NCI-H2171 treated with DMSO at 0.1 percent for 48 hours (cell line): ENCODE data around the gene CDC14B.
A peak's percentile ranks its signal among the peaks of the same experiment; 100 is the strongest.
"Not testable (repeated sequence)": the region's sequence is repeated elsewhere in the genome, so short reads cannot be mapped to it uniquely, and the experiment has no call there.

Source experiments
- DNase-seq: peaks from one replicate; lab custom pipeline; 2025; lab: John Stamatoyannopoulos, UW

The CDC14B gene

GRCh38 chr9:96626912-96627311 is 7.3 kb upstream of the CDC14B start:
- no peak for DNase-seq

DNA sequence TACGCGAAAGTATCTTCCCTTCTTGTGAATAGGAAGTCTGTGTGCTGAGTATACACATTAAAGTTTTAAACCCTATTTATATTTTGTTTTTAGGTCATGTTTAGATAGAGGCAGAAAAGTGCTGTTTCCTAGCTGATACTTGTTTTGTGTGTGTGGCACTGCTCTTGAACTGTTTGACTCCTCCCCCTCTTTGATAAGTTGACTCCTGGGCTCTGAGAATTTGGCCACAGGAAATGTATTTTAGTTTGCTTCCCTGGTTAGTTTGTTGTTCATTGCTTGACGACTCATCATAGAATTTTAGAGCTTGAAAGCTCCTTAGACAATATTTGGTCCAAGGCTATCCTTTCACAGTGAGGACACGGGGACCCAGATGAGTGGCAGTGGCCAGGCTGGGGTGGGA is 2.0 kb upstream of the CDC14B start:
- DNase-seq: no peak

DNA sequence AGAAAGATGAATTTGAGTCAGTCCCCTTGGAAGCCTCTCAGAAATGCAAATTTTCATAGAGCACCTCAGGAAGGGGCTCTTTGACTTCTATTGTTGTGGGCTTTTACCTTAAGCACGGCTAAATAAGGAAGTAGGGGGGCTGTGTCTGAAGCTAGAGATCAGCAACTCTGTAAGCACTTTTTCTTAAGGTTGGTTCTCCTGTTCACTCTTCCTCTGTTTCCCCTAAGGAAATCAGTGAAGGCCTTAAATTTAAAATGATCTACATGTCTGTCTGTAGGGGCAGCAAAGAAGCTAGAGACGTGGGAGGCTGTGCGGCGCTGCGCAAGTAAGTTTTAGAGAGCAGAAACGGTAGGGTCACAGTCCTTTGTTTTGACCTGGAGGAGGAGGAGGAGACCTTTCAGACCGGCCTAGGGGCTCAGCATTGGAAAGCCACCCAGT is 1.2 kb upstream of the CDC14B start:
- DNase-seq: no peak

DNA sequence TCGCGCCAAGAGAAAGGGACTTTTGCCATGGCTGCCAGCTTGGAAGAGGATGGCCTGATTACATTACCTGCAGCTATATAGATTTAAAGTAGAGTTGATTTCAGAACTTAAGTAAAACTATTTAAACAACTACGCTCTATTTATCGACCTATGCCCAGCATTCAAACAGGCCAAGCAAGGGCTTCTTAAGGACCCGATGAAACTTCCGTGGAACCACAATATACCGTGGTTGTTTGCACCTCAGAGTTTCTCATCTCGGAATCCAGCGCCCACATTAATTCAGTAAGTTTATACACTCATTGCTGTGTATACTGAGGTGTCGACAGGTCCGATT is 505 bp upstream of the CDC14B start:
- DNase-seq: no peak

DNA sequence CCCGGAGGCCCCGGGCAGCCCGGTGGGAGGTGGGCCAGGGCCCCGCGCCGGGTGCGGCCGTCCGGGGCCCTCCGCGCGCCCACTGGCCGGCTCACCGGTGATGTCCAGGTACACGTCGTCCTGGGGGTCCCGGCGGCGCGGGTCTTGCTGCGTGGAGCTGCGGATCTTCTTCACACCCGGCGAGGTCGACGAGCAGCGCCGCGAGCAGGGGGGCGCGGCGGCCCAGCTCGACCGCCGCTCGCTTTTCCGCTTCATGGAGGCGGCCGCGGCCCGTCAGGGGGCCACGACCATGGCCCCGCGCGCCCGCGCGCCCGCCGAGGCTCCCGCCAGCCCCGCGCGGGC is 548 bp downstream of the CDC14B start:
- DNase-seq: no peak

- peak; percentile 25 for DNase-seq
Measured at GRCh38 chr9:96618209-96619123, 1.2 kb downstream of the CDC14B start.

DNA sequence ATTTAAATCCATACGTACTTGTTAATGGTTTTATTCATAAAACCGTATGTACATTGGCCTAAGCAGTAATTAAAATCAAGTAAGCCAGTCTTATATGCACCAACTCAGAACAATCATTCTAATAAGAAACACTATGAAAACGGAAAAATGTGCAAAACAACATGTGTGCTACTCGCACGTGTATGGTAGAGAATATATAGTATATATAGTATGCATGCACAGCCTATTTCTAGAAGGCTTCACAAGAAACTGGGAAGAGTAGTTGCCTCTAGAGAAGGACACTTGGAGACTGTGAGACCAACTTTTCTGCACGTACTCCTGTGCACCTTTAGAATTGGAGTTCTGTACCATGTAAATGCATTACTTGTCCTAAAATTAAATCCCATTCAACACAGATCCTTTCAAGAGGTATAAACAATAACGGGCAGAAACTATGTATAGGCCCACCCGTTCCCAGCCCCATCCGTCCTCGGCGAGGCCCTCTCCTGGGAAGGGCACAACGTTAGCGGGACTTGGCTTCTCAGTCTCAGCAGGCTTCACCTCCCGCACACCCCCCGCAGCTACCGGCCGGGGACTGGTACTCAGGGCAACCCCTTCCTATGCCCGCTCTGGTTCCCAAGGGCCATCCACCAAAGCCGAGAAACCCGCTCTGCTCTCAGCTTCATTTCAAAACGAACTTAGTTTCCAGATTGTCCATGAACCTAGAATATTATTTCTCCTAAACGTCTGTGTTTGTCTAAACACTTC is 2.0 kb downstream of the CDC14B start:
- no peak for DNase-seq

DNA sequence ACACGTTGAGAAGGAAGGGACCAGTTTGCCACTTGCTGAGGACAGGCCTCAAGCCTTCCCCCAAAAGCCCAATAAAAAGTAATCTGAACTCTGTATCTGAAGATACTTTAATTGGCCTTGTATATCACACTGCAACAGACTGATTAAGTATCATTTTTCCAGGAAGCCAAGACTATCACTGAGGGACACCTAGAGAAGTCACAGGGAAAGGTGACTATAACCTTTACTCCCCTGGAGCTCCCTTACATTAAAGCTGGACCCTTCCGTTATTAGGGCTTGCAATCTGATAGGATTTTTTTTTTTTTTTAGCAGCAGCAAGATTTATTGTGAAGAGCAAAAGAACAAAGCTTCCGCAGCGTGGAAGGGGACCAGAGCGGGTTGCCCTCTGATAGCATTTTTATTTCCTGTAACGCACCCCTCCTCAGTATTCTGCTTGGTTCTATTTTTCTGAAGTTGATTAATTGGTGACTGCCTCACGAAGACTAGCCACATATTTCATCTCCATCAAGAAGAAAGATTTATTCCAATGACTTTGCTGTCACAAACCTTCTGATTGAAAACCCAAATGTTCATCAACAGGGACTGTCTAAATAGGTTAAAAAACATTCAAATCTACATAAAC is 2.7 kb downstream of the CDC14B start:
- DNase-seq: no peak

GRCh38 chr9:96615411-96615810 is 4.2 kb downstream of the CDC14B start:
- DNase-seq: no peak

GRCh38 chr9:96614664-96615063 is 5.0 kb downstream of the CDC14B start:
- not testable (repeated sequence) for DNase-seq

DNA sequence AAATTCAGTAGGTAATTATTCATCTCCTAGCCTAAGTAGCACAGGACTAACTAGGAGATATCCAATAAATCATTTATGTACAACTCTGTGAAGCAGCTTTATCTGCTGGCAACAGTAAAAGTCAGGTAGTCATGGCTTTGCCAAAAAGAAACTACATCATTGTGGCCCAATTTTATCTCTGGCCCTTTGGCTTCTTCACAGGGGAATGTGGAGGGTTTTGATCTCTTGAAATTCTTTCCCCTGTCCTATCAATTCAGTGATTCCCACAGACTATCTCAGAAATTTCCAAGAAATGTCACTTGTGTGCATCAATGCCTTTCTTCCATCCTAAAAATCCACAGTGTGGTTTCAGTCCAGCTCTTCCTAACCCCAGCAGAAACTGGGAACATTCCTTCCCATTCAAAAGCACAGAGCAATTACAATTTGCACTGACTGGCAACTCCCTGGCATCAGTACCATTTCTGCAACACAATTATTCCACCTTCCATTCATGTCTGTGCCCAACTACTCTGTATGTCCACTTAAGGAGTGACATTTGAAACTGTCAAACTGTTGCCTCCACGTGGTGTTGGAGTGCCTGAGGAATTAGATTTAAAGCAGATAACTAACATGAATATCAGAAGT is 6.6 kb downstream of the CDC14B start:
- peak; percentile 4 for DNase-seq

DNA sequence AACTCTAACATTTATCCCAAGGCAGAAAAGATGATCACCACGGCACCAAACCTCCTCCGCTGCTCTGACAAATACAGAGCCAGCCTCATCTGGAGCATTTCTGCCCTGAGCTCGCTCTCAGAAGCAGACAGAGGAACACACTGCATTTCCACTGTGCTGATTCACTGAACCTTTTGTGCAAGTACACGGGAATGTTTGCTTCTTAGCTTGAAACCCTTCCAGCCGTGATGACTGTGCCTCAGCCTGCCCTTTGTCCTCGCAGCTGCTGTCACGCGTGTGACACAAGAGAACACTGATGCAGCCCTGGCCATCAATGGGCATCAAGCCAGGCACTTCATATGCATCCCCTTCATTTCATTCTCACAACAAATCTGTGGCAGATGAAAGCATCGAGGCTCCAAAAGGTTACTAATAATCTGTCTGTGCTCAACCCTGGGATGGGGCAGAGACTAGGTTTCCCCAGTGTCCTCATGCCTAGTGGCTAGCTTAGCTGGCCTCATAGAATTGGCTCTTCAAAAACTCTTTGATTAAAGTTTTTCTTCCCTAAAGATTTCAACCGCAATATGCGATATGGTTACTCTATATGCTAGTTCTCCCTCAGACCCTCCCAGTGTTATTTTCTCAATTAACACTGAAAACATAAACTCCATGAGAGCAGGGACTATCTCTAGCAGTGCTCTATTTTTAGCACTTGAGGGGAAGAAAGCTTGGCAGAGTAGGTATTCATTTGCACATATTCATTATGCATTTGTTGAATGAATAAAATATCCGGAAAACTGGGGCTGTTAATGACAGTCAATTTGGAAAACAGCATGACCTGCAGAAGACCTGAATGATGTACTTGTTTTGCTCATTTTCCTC is 7.3 kb downstream of the CDC14B start:
- peak; percentile 66 for DNase-seq

DNA sequence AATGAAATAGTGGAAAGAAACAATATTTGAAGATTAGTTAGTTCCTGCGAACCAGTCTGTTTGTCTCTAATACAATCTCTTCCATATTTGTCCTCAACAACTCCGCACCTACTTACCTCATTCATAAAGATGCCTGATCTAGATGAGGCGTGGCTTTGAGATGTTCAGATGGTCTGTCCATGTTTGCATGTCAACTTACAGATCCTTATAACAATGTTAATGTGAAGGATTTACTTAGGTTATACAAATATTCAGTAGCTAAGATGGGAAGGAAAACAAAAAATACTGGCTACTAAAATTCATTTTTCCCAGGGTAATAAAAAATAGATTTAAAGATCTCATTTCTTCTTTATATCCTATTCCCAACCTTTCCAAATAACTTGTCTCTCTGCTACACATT is 8.3 kb downstream of the CDC14B start:
- DNase-seq: no peak

DNA sequence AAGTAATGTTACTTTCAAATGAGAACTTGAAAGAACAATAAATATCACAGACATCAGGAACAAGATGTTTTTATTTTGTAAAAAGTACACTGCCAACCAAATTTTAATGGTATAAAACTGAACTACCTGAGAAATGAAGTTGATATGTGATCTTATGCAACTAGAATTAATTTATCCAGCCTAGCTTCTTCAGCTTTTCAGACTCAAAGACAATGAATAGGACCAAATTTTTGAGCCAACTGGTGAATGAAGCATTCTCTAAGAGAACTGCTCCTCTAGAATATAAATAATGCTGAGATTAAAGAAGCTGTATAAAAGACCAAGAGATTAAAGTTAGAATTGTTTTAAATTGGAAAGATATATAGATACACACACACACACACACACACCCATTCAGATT is 9.9 kb downstream of the CDC14B start:
- no peak for DNase-seq

- DNase-seq: no peak
Measured at GRCh38 chr9:96607971-96608370, 11.7 kb downstream of the CDC14B start.

DNA sequence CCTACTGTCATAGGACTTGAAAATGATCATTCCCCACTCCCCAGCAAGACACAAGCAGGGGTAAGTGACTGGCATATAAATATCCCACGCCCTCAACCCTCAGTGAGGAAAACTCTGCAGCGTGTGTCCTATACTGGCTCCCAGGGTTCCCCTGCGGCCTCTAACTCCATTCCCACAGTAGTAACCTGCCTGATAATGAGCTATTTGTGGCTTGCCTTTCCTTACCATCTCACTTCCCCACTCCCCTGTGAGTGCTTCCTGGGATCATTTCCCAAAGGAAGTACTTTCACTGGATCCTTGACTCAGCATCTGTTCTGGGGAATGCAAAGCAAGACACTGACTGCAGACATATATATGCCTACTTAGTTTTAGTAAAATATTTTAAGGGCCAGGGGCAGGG is 14.3 kb downstream of the CDC14B start:
- DNase-seq: peak; percentile 27

DNA sequence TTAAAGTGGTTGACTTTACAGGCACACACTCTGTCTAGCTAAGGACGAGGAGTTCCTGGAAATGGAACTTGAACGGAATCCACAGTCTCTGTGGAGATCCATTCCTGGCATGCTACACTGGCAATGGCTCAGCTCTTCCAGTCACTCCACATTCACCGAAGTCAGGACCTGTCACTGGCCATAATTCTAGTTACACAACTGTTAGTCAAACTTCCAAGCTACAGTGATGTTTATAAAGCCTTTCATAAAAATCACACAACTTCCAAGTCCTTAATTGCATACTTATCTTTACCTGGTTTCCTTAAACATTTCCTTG is 15.7 kb downstream of the CDC14B start:
- DNase-seq: no peak

DNA sequence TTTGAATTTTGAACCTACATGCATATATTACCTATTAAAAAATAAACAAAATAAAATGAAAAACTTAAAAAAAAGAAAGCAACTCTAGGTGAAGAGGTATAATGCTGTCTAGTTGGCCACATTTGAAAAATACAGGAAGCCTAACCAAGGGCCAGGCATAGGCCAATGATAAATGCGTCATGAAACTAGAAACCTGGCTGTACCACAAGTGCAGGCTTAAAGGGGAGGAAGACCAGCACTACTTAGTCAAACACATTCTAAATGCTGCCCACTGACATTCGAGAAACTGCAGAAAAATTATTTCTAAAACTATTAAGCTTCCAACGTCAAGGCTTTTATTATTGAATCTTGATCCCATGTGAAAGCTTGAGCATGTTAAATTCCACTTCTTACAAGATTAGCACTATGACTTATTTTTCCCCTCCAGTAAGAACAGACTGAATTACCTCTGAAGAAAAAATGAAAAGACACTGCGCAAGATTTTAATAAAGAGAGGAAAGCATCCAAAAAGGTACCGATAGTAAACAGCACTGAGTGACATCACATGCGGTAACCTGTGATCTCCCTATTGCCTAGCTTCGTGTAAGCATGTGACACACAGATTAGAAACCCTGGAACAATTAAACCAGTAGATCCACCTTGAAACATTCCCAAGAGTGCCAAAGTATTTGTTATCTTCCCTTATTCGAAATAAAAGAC is 16.2 kb downstream of the CDC14B start:
- DNase-seq: no peak

DNA sequence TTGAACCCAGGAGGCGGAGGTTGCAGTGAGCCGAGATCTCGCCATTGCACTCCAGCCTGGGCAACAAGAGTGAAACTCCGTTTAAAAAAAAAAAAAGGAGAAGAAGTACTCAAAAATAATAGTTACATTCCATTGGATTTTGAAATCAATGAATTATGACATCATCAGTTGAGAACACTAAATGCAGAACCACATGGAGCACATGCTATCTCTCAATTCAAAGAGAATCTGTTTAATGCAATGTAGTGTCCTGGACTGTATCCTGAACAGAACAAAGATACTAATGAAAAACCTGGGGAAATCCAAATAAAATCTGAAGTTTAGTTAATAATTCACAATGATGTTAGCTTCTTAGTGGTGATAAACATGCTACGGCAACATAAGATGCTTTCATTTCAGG is 20.3 kb downstream of the CDC14B start:
- DNase-seq: no peak

DNA sequence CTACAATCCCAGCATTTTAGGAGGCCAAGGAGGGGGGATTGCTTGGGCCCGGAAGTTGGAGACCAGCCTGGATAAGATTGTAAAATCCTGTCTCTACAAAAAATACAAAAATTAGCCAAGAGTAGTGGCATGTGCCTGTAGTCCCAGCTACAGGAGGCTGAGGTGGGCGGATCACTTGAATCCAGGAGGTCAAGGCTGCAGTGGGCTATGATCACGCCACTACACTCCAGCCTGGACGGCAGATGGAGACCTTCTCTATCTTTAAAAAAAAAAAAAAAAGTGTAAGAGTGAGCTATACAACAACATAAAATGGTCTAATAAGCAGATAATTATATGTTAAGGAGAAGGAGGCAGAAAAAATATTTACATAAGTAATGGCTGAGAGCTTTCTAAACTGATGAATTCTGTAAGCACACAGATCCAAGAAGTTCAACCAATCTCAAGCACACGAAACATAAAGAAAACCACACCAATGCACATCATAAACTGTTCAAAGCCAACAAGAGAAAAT is 23.0 kb downstream of the CDC14B start:
- no peak for DNase-seq
